Loucy (cell line): ENCODE measurements around the gene PLAC8.
"Not testable (repeated sequence)": the region's sequence is repeated elsewhere in the genome, so short reads cannot be mapped to it uniquely, and the experiment has no call there.

ENCODE experiments used
- H2AFZ ChIP-seq: fragments of 200-600 bp; sonication (generic); 2 replicates; pipeline ENCODE4 v1.6.0; 2016; ENCODE audit warnings: antibody characterized with exemption, mild to moderate bottlenecking, low read length, moderate library complexity
- H3F3A ChIP-seq: fragments of 200-600 bp; 2 replicates; pipeline ENCODE4 v1.6.0; 2016; ENCODE audit warnings: antibody characterized with exemption, low read depth, mild to moderate bottlenecking
- H3K27me3 ChIP-seq: fragments of 200-600 bp; sonication (generic); 2 replicates; pipeline ENCODE4 v1.6.1; 2014; ENCODE audit warnings: low read length, mild to moderate bottlenecking; ENCODE audit not compliant: insufficient read depth, poor library complexity, severe bottlenecking
- H3K36me3 ChIP-seq: fragments of 200-600 bp; sonication (generic); 2 replicates; pipeline ENCODE4 v1.6.1; 2016; ENCODE audit warnings: low read length; ENCODE audit not compliant: insufficient read depth
- H3K4me1 ChIP-seq: fragments of 200-600 bp; sonication (generic); 2 replicates; pipeline ENCODE4 v1.5.1; 2014; ENCODE audit warnings: low read length, mild to moderate bottlenecking; ENCODE audit not compliant: insufficient read depth, poor library complexity, severe bottlenecking
- H3K4me2 ChIP-seq: fragments of 200-600 bp; sonication (generic); 2 replicates; pipeline ENCODE4 v1.6.0; 2014; ENCODE audit warnings: antibody characterized with exemption, low read length, low read depth, mild to moderate bottlenecking; ENCODE audit not compliant: poor library complexity, severe bottlenecking
- H3K4me3 ChIP-seq: fragments of 200-600 bp; sonication (generic); 2 replicates; pipeline ENCODE4 v1.5.1; 2014; ENCODE audit warnings: low read length, mild to moderate bottlenecking, mixed read lengths; ENCODE audit not compliant: poor library complexity, severe bottlenecking
- H3K79me2 ChIP-seq: fragments of 200-600 bp; sonication (generic); 2 replicates; pipeline ENCODE4 v1.6.1; 2014; ENCODE audit warnings: low read length; ENCODE audit not compliant: insufficient read depth
- H3K9ac ChIP-seq: fragments of 200-600 bp; sonication (generic); 2 replicates; pipeline ENCODE4 v1.6.0; 2014; ENCODE audit warnings: mild to moderate bottlenecking, low read depth, low read length, moderate library complexity; ENCODE audit not compliant: poor library complexity, severe bottlenecking
- H3K9me2 ChIP-seq: fragments of 200-600 bp; sonication (generic); replicated peaks from 2 replicates; pipeline ENCODE4 v1.6.1; 2016; ENCODE audit warnings: low read depth, low read length, mixed read lengths
- H3K9me3 ChIP-seq: fragments of 200-600 bp; sonication (generic); 2 replicates; pipeline ENCODE4 v1.6.1; 2014; ENCODE audit warnings: mild to moderate bottlenecking, antibody characterized with exemption, low read length, low read depth; ENCODE audit not compliant: insufficient read depth
- H4K20me1 ChIP-seq: fragments of 200-600 bp; sonication (generic); 2 replicates; pipeline ENCODE4 v1.6.0; 2014; ENCODE audit warnings: antibody characterized with exemption, low read length, mild to moderate bottlenecking; ENCODE audit not compliant: insufficient read depth, poor library complexity, severe bottlenecking
- EZH2phosphoT487 ChIP-seq: fragments of 200-600 bp; IDR thresholded peaks from 2 replicates; pipeline ENCODE4 v1.6.1; 2018; ENCODE audit warnings: antibody characterized with exemption, mild to moderate bottlenecking, moderate library complexity, borderline replicate concordance
- TF ChIP-seq, protein P1 (sequence below): fragments of 200-600 bp; sonication (generic); conservative IDR thresholded peaks from 2 replicates; pipeline ENCODE4 v1.5.1; 2014; ENCODE audit warnings: mild to moderate bottlenecking, antibody characterized with exemption, low read length

Gene PLAC8

DNA sequence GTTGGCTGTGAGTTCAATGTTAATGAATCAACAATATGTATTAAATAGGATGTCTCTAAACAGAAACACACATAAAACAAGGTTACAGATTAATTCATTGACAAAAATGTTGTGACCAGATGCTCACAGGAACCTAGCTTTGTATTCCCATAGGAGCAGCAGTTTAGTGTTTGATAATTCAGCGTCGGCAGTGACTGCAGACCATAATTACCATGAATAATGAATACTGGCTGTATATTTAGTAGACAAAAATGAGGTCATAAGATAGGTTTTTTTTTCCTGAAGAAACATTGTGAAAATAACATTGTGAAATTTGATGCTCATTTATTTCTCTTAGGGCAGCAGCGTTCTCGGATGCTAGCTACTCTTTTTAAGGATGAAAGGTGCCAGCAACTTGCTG, 51.8 kb downstream of the PLAC8 start:
- Histone ChIP-seq H3K27me3 (no peaks in the 10 kb centered on the region), H3F3A (no peaks in the 10 kb centered on the region), H3K9me2 (no peaks in the 10 kb centered on the region), H3K4me2 (no peak overlapping the region), H3K4me1 (no peaks in the 10 kb centered on the region), H3K36me3 (peaks cover 66% of the 10 kb centered on the region), H3K79me2 (no peaks in the 10 kb centered on the region), H3K9ac (no peak overlapping the region), H4K20me1 (no peaks in the 10 kb centered on the region), H3K4me3 (no peak overlapping the region), H2AFZ (no peak overlapping the region), H3K9me3 (no peaks in the 10 kb centered on the region)
- TF ChIP-seq, protein P1, sequence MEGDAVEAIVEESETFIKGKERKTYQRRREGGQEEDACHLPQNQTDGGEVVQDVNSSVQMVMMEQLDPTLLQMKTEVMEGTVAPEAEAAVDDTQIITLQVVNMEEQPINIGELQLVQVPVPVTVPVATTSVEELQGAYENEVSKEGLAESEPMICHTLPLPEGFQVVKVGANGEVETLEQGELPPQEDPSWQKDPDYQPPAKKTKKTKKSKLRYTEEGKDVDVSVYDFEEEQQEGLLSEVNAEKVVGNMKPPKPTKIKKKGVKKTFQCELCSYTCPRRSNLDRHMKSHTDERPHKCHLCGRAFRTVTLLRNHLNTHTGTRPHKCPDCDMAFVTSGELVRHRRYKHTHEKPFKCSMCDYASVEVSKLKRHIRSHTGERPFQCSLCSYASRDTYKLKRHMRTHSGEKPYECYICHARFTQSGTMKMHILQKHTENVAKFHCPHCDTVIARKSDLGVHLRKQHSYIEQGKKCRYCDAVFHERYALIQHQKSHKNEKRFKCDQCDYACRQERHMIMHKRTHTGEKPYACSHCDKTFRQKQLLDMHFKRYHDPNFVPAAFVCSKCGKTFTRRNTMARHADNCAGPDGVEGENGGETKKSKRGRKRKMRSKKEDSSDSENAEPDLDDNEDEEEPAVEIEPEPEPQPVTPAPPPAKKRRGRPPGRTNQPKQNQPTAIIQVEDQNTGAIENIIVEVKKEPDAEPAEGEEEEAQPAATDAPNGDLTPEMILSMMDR, result no peak
- TF ChIP-seq EZH2phosphoT487, result no peak

DNA sequence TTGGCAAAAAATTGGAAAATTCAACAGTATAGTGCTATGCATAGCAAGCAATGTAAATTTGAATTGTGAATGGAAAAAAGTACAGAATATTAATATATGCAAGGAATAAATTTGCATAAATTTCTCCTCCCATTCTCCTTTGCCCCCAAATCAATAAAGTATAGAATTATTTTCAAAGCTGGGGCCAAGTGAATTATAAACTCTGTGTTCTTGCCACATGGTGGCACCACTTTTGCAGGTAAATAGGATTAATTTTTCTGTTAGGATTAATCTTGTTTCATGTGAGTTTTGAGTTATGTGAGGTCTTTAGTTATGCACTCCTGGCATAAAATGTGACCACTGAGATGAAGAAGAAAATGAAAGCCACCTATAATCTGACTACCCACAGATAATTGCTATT, 59.6 kb downstream of the PLAC8 start:
- Histone ChIP-seq H3K27me3 (no peaks in the 10 kb centered on the region), H3K4me1 (no peaks in the 10 kb centered on the region), H3K4me3 (no peak overlapping the region), H3K9me3 (no peaks in the 10 kb centered on the region), H3K9ac (no peak overlapping the region), H3K79me2 (no peaks in the 10 kb centered on the region), H3K9me2 (no peaks in the 10 kb centered on the region), H3K36me3 (peaks cover 56% of the 10 kb centered on the region), H3F3A (no peaks in the 10 kb centered on the region), H4K20me1 (no peaks in the 10 kb centered on the region), H3K4me2 (no peak overlapping the region), H2AFZ (no peak overlapping the region)
- TF ChIP-seq EZH2phosphoT487, result no peak
- TF ChIP-seq, protein P1, result peak; percentile 65

DNA sequence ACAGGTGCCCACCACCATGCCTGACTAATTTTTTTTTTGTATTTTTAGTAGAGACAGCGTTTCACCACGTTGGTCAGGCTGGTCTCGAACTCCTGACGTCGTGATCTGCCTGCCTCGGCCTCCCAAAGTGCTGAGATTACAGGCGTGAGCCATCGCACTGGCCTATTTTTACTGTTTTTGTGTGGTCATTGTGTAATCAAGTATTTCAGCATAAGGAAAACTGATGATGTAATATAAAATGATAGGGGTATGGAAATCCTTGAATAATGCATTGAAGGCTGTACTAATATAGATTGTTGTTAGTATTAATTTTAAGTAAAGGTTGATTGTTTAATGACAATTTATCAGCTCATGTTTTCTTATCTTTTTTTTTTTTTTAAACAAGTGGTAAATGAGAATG, 65.7 kb downstream of the PLAC8 start:
- Histone ChIP-seq H3K79me2 (peaks cover 14% of the 10 kb centered on the region), H3K36me3 (peaks cover 52% of the 10 kb centered on the region; the same call in 1 of the 2 replicates)
- H3K9me3 ChIP-seq, H3K4me2 ChIP-seq, H3K4me1 ChIP-seq, H3F3A ChIP-seq, H2AFZ ChIP-seq, H3K27me3 ChIP-seq, H3K4me3 ChIP-seq, H4K20me1 ChIP-seq, H3K9me2 ChIP-seq, H3K9ac ChIP-seq: not testable (repeated sequence)

DNA sequence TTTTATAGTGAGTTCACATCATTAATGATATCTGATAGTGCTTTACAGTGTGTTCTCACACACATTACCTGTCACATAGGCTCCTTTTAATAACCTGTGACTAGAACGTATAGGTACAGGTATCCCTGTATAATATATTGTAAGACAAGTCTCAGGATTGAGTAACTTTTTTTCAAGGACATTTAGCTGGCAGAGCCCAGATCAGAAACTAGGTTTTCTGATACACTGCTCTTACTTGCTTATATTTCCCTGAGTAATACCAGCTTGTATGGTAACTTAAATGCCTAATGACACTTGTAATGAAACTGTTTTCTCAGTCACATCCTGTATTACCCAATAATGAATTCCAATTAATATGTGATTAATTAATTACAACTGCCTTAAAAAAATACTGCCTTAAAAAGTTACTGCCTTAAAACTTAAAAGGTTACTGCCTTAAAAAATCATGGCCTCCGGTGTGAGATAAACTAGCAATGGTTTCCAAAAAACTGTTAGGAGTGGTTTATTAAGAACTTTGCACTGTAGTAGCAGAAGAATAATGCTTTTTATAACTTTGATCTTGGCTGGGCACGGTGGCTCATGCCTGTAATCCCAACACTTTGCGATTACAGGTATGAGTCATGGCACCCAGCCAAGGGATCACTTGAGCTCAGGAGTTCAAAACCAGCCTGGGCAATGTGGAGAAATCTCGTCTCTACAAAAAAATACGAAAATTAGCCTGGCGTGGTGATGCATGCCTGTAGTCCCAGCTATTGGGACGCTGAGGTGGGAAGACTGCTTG, 67.6 kb downstream of the PLAC8 start:
- Histone ChIP-seq H3K36me3 (peaks cover 36% of the 10 kb centered on the region; the same call in 1 of the 2 replicates), H3K9me3 (no peaks in the 10 kb centered on the region), H3K27me3 (no peaks in the 10 kb centered on the region), H4K20me1 (peaks cover 10% of the 10 kb centered on the region), H3K4me3 (no peak overlapping the region), H3K4me1 (peaks cover 8% of the 10 kb centered on the region), H3F3A (no peaks in the 10 kb centered on the region), H3K4me2 (no peak overlapping the region), H3K9me2 (no peaks in the 10 kb centered on the region), H3K79me2 (peaks cover 29% of the 10 kb centered on the region), H3K9ac (no peak overlapping the region), H2AFZ (no peak overlapping the region)
- TF ChIP-seq EZH2phosphoT487, result no peak
- TF ChIP-seq, protein P1, result no peak
